Inferior parietal cortex (tissue), 1 donor: Measurements from ENCODE around the gene SPRY4.
"Not testable (repeated sequence)": the region's sequence is repeated elsewhere in the genome, so short reads cannot be mapped to it uniquely, and the experiment has no call there.

Experiments used
- DNase-seq: peaks from one replicate; pipeline ENCODE4 v3.0.0-alpha.2; 2016; ENCODE audit errors: extremely low spot score

SPRY4 gene

DNA sequence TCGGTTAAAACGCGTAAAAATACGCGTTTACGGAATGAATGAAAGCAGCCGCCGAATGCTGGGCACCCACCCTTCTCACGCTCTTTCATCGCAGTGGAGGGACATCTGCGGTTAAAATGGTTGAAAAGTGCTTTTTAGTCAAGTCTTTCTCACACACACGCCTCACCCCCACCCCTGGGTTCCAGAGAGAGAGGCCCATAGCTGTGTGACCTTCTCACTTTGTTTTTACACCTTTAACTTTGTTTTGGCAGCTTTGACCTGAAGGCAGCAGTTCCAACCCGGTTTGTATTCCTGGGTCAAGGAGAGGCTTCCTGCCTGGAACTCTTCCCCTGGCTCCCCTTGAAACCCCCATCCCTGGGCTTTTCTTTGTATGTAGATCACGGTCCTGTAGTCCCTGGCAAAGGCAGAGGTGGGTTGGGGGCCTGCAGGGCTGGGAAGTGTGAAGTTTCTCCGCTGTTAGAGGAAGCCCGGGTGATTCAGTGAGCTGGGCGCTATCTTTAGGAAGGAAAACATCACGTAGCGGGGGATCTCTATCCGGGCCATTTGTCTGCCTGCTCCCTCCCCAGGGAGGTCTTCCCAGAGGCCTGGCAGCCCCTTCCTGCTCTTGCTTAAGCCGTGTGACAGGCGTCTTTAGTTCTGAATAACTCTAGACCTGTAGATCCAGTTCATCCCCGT lies 29.6 kb downstream of the SPRY4 start:
- no peak for DNase-seq

DNA sequence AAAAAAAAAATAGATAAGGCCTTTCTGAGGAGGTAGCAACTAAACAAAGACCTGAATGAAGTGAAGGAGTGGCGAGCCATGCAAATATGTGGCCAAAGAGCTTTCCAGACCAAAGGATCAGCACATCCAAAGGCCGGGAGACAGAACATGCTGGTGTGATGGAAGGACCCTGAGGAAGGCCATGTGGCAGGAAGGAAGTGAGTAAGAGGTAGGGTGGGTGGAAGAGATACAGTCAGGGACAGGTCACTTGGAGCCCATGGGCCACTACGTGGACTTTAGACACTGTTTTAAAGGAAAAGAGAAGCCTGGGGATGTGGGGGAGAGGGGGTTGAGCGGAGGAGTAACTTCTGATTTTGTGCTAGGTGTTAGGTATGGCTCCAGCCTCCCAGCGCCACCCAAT lies 31.3 kb downstream of the SPRY4 start:
- DNase-seq = no peak

DNA sequence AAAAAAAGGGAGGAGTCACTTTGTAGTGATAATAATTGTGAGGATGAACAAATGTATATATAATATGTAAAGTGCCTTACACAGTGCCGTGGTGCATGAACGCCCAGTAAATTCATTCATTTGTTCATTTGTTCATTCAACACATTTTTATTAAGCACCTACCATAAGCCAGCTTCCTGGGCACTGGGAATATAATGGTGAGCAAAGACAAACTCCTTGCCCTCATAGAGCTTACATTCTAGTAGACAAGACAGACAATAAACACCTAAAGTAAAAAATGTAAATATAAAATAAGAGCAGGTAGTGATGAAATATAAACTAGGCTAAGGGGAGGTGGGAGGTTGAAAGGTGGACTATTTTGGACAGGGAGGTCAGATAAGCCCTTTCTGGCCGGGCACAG lies 32.0 kb downstream of the SPRY4 start:
- DNase-seq = no peak

DNA sequence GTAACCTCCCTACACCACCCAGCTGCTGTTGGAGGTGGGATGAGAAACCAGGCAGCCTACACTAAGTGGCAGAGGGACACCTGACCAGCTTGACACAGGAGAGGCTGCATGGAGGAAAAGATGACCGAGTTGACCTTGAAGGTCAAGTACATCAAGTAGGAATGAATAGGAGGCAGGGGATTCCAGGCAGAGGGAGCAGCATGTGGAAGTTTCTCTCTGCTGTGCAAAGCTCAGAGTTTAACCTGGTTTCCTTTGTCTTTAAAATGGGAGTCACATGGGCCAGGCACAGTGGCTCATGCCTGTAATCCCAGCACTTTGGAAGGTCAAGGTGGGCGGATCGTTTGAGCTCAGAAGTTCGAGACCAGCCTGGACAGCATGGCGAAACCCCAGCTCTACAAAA lies 32.6 kb downstream of the SPRY4 start:
- DNase-seq = no peak

DNA sequence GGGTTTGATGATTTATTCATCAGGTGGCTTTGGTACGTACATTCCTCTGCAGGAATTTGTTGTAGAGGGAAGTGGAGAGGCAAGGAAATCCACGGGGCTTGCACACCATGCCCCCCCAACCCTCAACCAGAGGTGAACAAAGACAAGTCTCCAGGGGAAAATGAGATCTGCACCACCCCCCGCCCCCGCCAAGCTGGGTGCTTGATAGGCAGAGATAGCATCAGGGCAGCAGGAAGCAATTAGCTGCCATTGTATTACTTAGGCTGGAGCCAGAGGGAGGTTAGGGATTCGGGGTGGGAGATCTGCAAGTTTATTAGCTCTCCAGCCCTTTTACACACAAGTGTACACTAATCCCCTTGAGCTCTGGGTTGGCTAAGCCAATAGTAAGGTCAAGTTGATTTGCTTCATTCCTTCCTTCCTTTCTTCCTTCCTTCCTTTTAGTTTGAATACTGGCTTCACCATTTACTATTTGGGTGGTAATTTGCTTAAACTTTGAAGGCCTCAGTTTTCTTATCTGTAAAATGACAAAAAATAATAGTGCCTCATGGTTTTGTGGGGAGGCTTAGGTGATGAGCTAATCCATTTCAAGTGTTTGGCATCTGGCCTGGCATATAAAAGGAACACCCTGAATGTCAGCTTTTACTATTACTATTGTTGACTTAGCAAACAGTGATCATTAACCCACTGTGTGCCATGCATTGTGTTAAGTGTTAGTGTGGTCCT lies 34.1 kb downstream of the SPRY4 start:
- no peak for DNase-seq

DNA sequence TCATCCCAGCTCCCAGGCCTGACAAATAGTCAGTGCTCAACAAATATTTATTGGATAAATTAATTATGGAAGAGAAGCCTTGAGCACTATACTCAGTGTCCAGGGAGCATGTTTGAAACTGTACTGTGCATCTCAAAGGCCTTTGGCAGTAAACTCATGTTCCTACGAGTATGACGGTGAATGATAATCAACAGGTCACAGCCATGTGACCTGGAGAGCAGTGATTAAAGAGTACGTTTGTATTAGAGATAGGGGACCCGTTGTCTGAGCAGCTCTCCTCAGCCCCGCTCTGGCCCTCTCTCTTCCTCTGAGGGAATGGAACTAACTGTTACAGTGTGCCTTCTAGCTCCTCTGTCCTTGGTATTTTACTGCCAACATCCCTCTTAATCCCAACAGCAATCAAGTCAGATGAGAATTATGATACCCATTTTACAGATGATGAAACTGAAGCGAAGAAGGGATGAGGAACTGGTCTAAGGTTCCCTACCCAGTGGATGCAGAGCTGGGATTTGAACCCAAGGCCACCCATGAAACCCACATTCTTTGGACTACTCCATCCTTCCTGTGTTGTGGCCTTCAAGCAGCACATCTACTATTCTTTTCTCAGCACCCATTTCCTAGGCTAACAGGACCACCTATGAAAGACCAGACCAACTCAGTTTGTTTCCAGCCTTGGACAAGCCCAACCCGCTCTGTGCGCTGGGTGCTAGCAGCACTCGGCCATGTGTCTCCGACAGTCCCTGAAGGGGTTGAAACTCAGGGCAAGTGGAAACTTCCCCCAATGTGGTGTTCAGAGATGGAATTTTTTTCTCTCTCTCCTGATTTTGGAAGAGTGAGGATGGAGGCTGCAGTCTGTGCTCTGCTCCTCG lies 34.9 kb downstream of the SPRY4 start:
- no peak for DNase-seq

DNA sequence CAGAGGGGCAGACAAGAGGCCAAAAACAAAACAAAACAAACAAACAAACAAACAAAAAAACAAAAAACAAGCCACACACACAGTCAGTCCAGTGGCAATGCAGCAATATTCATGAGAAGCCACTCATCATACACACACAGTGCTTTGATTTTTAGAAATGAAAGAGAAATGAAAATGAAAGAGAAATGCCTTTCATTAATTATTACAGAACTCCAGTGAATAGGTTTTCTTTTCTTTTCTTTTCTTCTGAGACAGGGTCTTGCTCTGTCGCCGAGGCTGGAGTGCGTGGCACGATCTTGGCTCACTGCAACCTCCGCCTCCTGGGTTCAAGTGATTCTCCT lies 36.9 kb downstream of the SPRY4 start:
- no peak for DNase-seq

DNA sequence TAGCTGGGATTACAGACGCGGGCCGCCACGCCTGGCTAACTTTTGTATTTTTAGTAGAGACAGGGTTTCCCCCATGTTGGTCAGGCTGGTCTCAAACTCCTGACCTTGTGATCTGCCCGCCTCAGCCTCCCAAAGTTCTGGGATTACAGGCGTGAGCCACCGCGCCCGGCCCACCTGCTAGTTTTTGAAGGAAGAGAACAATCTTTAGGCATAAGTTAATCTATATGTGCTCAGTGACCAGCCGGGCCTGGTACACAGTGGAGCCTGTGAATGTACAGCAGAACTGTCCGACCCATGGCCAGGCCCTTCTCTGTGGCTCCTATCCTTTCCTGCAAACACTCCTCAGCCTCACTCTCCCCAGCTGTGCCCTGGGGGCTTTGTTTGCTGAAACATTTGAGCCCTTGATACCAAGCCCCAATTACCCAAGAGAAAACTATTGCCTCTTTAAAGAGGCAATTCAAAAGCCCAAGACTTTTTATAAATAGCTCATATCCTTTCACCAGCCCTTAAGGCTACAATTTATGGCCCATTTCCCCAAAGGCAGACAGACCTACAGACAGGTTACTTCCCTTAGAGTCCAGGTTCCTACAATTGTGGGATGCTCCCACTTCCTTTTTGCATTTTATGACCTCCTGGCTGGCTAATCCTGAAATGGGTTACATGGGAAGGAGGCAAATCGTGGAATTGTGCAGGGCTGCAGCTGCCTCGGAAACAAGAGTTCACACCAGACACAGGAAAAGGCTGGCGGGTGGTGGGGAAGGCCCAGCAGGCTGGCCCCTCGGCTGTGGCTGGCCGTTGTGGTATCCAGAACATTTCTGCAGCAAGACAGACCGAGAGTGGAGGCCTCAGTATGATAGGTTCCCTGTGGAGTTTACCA lies 37.5 kb downstream of the SPRY4 start:
- DNase-seq = no peak

DNA sequence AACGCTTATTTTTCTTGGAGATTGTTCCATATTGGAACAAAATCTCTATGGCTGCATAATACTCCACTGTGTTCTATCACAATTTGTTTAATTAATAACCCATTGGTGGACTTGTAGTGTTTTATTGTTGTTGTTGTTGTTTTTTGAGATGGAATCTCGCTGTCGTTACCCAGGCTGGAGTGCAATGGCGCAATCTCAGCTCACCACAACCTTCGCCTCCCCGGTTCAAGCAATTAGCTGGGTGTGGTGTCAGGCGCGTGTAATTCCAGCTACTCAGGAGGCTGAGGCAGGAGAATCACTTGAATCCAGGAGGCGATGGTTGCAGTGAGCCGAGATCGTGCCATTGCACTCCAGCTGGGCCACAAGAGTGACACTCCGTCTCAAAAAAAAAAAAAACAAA lies 38.7 kb downstream of the SPRY4 start:
- no peak for DNase-seq

DNA sequence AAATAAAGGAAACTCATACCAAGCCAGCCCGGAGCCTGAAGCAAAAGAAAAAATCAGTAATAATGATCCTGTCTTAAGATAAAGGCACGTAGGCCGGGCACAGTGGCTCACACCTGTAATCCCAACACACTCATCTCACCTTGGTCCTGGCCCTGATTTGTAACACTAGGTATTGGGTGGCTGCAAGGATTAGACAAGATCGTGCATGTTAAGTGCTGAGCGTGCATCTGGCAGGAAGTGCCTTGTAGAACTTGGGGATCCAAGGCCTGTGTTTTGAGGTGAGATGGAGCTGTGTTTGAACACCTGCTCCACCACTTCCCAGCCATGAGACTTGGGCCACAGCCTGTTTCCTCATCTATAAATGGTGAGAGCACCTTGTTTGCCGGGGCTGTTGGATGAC lies 41.5 kb downstream of the SPRY4 start:
- no peak for DNase-seq

DNA sequence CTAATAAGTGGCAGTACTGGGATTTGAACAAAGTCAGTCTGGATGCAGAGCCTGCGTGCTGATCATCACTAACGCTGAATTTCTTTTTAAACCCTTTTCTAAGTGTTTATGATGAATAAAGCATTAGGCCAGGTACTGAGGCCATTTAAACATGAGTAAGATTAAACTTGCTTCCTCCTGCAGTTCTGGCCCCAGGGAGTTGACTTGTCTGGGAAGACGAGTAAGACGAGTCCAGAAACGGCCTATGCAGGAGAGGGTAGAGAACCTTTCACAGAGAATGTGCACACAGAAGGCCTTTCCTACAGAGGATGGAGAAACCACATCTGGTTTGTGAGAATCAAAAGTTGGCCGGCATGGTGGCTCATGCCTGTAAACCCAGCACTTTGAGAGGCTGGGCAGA lies 42.9 kb downstream of the SPRY4 start:
- DNase-seq = no peak

DNA sequence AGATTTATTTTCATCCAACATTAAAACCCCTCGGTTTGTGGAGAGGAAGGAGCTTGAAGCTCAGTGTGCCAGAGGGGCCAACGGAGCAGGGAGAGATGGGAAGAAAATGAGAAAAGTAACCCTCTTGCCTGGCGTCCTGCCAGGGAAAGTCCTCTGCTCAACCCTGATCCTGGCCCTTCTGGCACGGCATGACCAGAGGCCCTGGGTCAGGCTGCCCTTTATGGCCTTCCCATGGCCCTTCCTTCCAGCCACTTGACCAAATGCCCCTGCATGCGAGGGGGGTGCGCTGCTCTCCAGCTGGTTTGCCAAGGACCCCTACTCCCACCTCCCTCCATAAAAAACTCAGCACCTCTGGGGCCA lies 43.8 kb downstream of the SPRY4 start:
- DNase-seq = no peak

DNA sequence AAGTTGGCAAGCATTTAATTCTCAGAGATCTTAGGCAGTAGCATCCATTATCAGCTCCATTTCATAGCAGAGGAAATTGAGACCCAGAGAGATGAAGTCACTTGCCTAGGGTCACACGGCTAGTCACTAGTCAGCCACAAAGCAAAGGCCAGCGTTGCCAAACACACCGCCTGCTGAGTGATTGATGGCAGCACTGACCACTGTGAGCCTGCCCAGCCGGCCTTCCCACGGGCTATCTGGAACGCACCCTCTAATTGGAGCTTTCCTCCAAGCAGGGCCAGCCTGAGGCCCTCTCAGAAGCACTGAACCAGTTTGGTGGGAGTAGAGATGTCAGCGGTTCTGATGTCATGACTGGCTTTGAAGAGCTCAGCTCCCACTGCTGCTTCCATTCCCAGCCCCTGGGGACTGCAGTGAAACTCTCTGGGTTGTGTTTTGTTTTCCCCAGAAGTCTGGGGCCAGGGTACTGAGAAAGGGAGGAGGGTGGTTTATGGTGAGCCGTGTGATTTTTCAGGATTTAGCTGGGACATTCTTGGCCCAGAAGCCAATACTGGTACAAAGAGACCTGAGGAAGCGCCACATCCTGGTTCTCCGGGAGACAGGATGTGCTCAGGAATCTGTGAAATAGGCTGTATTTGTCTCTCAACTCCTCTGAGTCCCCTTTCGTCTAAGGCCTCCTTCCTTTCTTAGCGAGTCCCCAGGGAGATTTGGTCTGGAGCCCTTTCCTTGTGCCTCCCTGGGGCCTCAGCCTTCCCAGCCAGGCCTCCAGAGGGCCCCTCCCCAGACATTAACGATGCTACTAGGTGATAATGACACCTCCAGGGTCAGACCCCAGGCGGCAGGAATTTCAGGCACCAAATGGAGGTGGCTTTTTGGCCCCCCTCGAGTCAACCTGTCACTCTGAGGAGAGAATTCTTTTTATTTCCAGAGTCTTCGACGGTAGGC lies 44.5 kb downstream of the SPRY4 start:
- no peak for DNase-seq

DNA sequence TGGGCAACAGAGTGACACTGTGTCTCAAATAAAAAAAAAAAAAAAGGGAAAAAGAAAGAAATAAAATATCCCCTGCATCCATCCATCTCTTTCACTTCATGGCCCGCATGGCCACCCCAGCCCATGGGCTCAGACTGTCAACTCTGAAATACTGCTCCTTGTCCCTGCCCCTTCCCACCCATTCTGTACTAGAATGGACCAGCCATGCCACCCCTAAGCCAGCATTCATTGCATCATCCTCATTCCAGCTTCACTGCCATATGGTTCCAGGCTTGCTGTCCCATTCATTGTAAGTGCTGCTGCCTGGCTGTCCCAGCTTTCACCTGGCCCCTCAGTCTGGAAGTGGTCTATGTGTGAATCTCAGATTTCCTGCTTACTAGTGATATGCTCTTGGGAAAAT lies 46.2 kb downstream of the SPRY4 start:
- no peak for DNase-seq

DNA sequence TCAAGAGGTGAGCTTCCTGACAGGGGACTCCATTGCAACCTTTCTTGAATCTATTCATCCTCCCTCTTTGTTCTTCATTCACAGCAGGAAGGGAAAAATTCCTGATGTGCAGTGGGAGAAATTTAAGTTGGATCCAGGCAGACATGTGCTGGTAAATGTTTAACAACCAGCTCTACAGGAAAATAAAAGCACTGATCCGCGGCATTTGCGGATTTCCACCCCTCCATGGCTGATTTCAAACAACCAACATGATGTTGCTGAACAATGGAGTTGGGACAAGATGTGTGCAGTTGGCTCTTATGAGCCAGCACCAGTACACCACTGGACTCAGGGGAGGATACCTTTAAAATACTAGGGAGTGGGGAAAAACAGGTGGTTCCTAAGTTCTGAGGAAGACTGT lies 47.0 kb downstream of the SPRY4 start:
- DNase-seq = no peak

DNA sequence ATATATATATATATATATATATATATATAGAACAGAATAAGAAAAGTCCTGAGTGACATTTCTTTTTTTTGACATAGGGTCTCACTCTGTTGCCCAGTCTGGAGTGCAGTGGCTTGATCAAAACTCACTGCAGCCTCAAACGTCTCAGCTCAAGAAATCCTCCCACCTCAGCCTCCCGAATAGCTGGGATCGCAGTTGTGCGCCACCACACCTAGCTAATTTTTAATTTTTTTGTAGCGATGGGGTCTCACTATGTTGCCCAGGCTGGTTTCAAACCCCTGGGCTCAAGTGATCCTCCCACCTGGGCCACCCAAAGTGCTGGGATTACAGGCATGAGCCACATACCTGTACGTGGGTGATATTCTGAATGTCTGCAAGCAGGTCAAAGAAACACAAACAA lies 48.3 kb downstream of the SPRY4 start:
- DNase-seq = no peak

DNA sequence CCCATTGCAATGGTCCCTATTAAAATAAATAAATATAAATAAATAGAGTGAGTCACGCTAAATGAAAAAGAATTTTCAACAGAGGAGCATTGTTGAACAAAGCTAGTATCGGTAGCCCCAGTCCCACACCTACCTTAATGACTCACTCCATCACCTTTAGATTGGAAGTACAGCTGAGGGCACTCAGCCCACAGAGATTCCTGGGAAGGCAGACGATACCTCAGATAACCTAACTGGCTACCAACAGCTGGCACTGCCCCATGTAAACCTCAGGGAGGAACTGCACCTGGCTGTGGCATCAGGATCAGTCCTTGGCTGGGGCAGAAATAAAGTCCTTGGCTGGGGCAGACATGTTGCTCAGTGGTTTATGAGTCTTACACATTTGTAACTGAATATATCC lies 49.3 kb downstream of the SPRY4 start:
- DNase-seq = no peak

DNA sequence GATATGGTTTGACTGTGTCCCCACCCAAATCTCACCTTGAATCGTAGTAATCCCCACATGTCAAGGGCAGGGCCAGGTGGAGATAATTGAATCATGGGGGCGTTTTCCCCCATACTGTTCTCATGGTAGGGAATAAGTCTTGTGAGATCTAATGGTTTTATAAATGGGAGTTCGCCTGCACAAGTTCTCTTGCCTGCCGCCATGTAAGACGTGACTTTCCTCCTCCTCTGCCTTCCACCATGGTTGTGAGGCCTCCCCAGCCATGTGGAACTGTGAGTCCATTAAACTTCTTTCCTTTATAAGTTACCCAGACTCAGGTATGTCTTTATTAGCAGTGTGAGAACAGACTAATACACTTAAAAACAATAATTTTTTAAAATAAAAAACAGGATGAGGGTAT lies 52.2 kb downstream of the SPRY4 start:
- not testable (repeated sequence) for DNase-seq

DNA sequence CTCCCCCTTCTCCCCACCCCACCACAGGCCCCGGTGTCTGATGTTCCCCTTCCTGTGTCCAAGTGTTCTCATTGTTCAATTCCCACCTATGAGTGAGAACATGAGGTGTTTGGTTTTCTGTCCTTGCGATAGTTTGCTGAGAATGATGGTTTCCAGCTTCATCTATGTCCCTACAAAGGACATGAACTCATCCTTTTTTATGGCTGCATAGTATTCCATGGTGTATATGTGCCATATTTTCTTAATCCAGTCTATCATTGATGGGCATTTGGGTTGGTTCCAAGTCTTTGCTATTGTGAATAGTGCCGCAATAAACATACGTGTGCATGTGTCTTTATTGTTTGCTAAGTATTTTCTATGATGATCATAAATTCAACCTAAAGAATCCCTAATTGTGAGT lies 60.7 kb downstream of the SPRY4 start:
- not testable (repeated sequence) for DNase-seq

DNA sequence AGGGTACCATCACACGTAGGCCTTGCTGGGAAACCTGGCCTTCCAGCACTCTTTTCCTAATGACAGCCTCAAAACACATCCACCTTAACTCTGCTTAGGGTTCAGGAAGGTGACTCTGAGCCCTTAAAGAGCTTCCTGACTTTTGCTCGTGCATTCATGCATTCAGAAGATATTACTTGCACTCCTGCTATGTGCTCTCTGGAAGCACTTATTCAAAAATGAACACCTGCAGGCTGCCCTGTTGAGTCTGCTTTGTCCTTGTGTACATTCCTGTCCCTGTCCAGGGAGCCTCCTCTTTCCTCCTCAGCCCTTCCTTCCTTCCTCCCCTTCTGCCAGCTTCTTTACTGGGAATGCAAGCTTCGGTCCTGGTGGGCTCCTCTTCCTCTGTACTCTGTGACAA lies 61.5 kb downstream of the SPRY4 start:
- DNase-seq = no peak

DNA sequence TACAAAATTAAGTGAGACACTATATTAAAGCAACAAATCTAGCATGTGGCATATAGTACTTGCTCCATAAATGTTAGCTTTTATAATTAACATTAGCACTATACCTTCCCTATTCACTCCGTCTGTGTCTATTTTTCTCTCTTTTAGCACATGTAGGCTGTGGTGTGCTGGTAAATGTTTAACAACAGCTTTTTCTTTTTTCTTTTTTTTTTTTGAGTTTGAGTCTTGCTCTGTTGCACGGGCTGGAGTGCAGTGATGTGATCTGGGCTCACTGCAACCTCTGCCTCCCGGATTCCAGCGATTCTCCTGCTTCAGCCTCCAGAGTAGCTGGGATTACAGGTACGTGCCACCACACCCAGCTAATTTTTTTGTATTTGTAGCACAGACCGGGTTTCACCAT lies 62.1 kb downstream of the SPRY4 start:
- no peak for DNase-seq
